ENCODE data around the gene GET3.

DNA sequence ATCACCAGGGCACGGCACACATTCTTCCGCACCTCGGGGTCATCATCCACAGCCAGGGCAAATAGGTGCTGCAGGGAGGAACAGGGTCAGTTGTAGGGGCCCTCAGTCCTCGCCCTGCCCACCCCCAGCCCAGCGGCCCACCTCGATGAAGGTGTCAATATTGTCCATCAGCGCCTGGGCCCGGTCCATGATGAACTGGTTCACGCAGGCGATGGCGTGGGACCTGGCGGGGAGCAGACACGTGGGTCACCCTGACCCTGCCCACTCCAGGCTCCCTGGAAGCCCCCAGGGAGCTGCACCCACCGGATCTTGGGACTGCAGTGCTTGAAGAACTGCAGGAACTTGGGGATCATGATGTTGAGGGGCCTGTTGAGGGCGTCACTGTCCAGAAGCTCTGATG is 22.2 kb upstream of the GET3 start:
- TF ChIP-seq ZFX (CRISPR knock-in tag; IDR thresholded peaks at IDR 0.05; ENCODE audit: low read depth) (no peak), POLR2AphosphoS5 (IDR thresholded peaks at IDR 0.05; ENCODE audit: low read depth, low read length) (no peak), ZNF713 (CRISPR knock-in tag; IDR thresholded peaks at IDR 0.05) (no peak), CAMTA2 (CRISPR knock-in tag; IDR thresholded peaks at IDR 0.05; ENCODE audit: borderline replicate concordance) (no peak), ASH2L (IDR thresholded peaks at IDR 0.05; ENCODE audit: insufficient read length, low read depth, low read length) (no peak), MTA1 (CRISPR knock-in tag; IDR thresholded peaks at IDR 0.05; ENCODE audit: borderline replicate concordance) (no peak), ZNF350 (CRISPR knock-in tag; IDR thresholded peaks at IDR 0.05; ENCODE audit: borderline replicate concordance, low read depth) (no peak), RFX1 (IDR thresholded peaks at IDR 0.05) (no peak)
- TF ChIP-seq, protein P1, sequence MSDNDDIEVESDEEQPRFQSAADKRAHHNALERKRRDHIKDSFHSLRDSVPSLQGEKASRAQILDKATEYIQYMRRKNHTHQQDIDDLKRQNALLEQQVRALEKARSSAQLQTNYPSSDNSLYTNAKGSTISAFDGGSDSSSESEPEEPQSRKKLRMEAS (IDR thresholded peaks at IDR 0.05): no peak
- TF ChIP-seq, protein P2, sequence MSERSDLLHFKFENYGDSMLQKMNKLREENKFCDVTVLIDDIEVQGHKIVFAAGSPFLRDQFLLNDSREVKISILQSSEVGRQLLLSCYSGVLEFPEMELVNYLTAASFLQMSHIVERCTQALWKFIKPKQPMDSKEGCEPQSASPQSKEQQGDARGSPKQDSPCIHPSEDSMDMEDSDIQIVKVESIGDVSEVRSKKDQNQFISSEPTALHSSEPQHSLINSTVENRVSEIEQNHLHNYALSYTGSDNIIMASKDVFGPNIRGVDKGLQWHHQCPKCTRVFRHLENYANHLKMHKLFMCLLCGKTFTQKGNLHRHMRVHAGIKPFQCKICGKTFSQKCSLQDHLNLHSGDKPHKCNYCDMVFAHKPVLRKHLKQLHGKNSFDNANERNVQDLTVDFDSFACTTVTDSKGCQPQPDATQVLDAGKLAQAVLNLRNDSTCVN (CRISPR knock-in tag; IDR thresholded peaks at IDR 0.05; ENCODE audit: borderline replicate concordance): no peak
- TF ChIP-seq, protein P3, sequence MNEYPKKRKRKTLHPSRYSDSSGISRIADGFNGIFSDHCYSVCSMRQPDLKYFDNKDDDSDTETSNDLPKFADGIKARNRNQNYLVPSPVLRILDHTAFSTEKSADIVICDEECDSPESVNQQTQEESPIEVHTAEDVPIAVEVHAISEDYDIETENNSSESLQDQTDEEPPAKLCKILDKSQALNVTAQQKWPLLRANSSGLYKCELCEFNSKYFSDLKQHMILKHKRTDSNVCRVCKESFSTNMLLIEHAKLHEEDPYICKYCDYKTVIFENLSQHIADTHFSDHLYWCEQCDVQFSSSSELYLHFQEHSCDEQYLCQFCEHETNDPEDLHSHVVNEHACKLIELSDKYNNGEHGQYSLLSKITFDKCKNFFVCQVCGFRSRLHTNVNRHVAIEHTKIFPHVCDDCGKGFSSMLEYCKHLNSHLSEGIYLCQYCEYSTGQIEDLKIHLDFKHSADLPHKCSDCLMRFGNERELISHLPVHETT (CRISPR knock-in tag; conservative IDR thresholded peaks at IDR 0.05): no peak
- TF ChIP-seq, protein P4, sequence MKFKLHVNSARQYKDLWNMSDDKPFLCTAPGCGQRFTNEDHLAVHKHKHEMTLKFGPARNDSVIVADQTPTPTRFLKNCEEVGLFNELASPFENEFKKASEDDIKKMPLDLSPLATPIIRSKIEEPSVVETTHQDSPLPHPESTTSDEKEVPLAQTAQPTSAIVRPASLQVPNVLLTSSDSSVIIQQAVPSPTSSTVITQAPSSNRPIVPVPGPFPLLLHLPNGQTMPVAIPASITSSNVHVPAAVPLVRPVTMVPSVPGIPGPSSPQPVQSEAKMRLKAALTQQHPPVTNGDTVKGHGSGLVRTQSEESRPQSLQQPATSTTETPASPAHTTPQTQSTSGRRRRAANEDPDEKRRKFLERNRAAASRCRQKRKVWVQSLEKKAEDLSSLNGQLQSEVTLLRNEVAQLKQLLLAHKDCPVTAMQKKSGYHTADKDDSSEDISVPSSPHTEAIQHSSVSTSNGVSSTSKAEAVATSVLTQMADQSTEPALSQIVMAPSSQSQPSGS (CRISPR knock-in tag; IDR thresholded peaks at IDR 0.05): no peak
- TF ChIP-seq, protein P5, sequence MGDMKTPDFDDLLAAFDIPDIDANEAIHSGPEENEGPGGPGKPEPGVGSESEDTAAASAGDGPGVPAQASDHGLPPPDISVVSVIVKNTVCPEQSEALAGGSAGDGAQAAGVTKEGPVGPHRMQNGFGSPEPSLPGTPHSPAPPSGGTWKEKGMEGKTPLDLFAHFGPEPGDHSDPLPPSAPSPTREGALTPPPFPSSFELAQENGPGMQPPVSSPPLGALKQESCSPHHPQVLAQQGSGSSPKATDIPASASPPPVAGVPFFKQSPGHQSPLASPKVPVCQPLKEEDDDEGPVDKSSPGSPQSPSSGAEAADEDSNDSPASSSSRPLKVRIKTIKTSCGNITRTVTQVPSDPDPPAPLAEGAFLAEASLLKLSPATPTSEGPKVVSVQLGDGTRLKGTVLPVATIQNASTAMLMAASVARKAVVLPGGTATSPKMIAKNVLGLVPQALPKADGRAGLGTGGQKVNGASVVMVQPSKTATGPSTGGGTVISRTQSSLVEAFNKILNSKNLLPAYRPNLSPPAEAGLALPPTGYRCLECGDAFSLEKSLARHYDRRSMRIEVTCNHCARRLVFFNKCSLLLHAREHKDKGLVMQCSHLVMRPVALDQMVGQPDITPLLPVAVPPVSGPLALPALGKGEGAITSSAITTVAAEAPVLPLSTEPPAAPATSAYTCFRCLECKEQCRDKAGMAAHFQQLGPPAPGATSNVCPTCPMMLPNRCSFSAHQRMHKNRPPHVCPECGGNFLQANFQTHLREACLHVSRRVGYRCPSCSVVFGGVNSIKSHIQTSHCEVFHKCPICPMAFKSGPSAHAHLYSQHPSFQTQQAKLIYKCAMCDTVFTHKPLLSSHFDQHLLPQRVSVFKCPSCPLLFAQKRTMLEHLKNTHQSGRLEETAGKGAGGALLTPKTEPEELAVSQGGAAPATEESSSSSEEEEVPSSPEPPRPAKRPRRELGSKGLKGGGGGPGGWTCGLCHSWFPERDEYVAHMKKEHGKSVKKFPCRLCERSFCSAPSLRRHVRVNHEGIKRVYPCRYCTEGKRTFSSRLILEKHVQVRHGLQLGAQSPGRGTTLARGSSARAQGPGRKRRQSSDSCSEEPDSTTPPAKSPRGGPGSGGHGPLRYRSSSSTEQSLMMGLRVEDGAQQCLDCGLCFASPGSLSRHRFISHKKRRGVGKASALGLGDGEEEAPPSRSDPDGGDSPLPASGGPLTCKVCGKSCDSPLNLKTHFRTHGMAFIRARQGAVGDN (CRISPR knock-in tag; IDR thresholded peaks at IDR 0.05): no peak
- TF ChIP-seq, protein P6, sequence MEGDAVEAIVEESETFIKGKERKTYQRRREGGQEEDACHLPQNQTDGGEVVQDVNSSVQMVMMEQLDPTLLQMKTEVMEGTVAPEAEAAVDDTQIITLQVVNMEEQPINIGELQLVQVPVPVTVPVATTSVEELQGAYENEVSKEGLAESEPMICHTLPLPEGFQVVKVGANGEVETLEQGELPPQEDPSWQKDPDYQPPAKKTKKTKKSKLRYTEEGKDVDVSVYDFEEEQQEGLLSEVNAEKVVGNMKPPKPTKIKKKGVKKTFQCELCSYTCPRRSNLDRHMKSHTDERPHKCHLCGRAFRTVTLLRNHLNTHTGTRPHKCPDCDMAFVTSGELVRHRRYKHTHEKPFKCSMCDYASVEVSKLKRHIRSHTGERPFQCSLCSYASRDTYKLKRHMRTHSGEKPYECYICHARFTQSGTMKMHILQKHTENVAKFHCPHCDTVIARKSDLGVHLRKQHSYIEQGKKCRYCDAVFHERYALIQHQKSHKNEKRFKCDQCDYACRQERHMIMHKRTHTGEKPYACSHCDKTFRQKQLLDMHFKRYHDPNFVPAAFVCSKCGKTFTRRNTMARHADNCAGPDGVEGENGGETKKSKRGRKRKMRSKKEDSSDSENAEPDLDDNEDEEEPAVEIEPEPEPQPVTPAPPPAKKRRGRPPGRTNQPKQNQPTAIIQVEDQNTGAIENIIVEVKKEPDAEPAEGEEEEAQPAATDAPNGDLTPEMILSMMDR (CRISPR knock-in tag; IDR thresholded peaks at IDR 0.05): no peak

All from HepG2 (cell line).